Naive thymus-derived CD8-positive, alpha-beta T cell (primary cell): Measurements from ENCODE around the gene RBM19. TPM values are rescaled to one million over a fixed set of nuclear protein-coding genes. Genes with fewer than 3 reads are reported as not detected.
"Not testable (repeated sequence)": the region's sequence is repeated elsewhere in the genome, so short reads cannot be mapped to it uniquely, and the experiment has no call there.

Source experiments
- ATAC-seq, 2 donors: fragments of 150-1000 bp; cut with Tn5 transposase in 1 of 2; sonication (Bioruptor Pico), chemical (Tn5 transposase) in 1 of 2; 1 replicate in 1 of 2; 2 replicates in 1 of 2; pipeline ENCODE4 v1.10.0; 2021; ENCODE audit warnings: mild to moderate bottlenecking in 2 of 2, moderate library complexity in 2 of 2
- POLR2A ChIA-PET: fragments of 350-600 bp; sonication (Branson Sonifier 250); formaldehyde crosslinking; loops from one replicate; lab custom pipeline; 2021; ENCODE audit warnings: antibody characterized with exemption; lab: Charles Lee
- DNase-seq, 10 donors: peaks; one replicate each; pipeline versions ENCODE4 v3.0.0 to v3.0.0-alpha.2; 2020 to 2022
- H3K27ac Mint-ChIP-seq, 10 donors: one replicate each; pipeline ENCODE4 v1.8.0; 2020 to 2022; ENCODE audit warnings: mild to moderate bottlenecking in 10 of 10, mixed read lengths in 10 of 10, moderate library complexity in 4 of 10, inconsistent platforms in 1 of 10
- H3K27me3 Mint-ChIP-seq, 5 donors: one replicate each; pipeline ENCODE4 v1.8.0; 2021 to 2022; ENCODE audit warnings: mixed read lengths in 5 of 5
- H3K36me3 Mint-ChIP-seq, 3 donors: one replicate each; pipeline ENCODE4 v1.8.0; 2020 to 2022; ENCODE audit warnings: mixed read lengths in 3 of 3, mild to moderate bottlenecking in 2 of 3, inconsistent platforms in 1 of 3
- H3K4me1 Mint-ChIP-seq, 4 donors: one replicate each; pipeline ENCODE4 v1.8.0; 2021 to 2022; ENCODE audit warnings: mixed read lengths in 4 of 4
- H3K4me3 Mint-ChIP-seq, 10 donors: one replicate each; pipeline ENCODE4 v1.8.0; 2020 to 2022; ENCODE audit warnings: mild to moderate bottlenecking in 10 of 10, mixed read lengths in 10 of 10, moderate library complexity in 6 of 10, inconsistent platforms in 1 of 10
- H3K9me3 Mint-ChIP-seq, 9 donors: one replicate each; pipeline ENCODE4 v1.8.0; 2020 to 2022; ENCODE audit warnings: mixed read lengths in 9 of 9, mild to moderate bottlenecking in 3 of 9, inconsistent platforms in 1 of 9, moderate library complexity in 1 of 9
- polyA plus RNA-seq, 3 donors: library from polyadenylated mRNA; unstranded; fragments of 300-500 nt; fragmentation: Illumina TruSeq; gene quantifications; one replicate each; pipeline ENCODE4 v1.2.3, GENCODE V29; 2021
- total RNA-seq, 8 experiments: library from RNA in 2 of 8; stranded (reverse) in 2 of 8; gene quantifications; one replicate each; pipeline ENCODE4 v1.2.3 and lab custom pipeline; 2021 to 2026

Gene RBM19
- total and polyA plus RNA-seq, 5 experiments from 2014 or later: 5.4 to 84.6 (median 15.4) TPM

DNA sequence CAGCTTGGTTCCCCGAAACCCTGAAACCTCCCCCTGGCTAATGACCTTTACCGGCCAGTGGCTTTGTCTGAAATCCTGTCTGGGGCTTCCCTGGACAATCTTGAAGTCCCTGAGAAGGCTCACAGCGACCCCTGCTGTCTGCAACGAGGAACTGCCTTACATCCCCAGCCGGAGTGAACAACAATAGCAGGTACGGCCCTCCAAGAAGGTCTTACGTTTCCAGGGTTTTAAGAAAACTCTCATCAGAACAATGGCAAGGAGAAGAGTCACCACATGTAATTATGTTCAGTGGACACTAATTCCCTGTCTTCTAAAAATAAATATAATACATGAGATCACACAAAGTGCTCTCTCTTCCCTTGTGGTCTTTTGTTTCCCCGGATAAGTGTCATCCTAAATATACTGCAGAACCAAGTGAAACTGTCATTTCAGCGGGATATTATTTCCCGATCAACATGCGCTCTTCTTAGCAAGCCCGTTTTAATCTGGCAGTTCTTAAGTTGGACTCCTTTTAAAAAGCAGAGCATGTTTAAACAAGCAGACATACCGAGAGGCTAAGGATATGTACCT, 53.3 kb downstream of the RBM19 start:
- POLR2A ChIA-PET: no interaction called here
- peaks cover 0 to 3% (median 0%) of the 10 kb centered on the region in 4 donors for H3K4me1 Mint-ChIP-seq
- DNase-seq: peak in 7 of 10 donors; percentile 25 to 43 (median 33)
- no peaks in the 10 kb centered on the region for H3K9me3 Mint-ChIP-seq
- peaks cover 0 to 78% (median 26%) of the 10 kb centered on the region in 3 donors for H3K36me3 Mint-ChIP-seq
- no peaks in the 10 kb centered on the region for H3K27me3 Mint-ChIP-seq
- H3K27ac Mint-ChIP-seq: no peak overlapping the region
- ATAC-seq: no peak
- no peak overlapping the region for H3K4me3 Mint-ChIP-seq

- H3K4me1 Mint-ChIP-seq: peaks cover 0 to 3% (median 0%) of the 10 kb centered on the region in 4 donors
These were observed 54.0 kb downstream of the RBM19 start for GRCh38 chr12:113911971-113912759.

DNA sequence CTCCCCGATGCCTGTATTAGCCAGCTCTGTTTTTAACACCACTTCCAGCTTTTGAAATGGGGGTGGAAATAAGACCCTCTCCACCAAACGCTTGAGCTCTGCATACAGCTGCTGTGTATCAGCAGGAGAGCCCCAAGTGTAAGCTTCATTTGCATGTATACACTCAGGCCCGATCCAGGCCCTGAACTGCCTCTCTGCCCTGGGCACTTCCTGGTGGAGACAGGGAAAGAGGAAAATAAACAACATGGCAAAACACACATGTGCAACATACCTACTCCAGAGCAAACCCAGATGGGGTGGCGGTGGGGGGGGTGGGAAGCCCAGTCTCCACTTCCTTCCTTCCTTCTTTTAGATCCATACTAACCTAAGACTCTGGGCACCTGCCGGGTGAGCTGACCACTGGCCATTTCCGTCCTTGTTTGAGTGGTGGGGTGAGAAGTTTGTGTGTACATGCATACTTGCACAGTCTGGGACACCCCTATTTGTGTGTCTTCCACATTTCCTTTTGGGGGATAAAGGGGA, 55.3 kb downstream of the RBM19 start:
- Mint-ChIP-seq H3K4me3 (no peak overlapping the region), H3K36me3 (peaks cover 9 to 79% (median 29%) of the 10 kb centered on the region in 3 donors), H3K9me3 (no peaks in the 10 kb centered on the region), H3K27ac (no peak overlapping the region), H3K27me3 (no peaks in the 10 kb centered on the region), H3K4me1 (peaks cover 0 to 3% (median 0%) of the 10 kb centered on the region in 4 donors)
- POLR2A ChIA-PET: no interaction called here
- ATAC-seq (no peak), DNase-seq (no peak)

More at GRCh38 chr12:113911971-113912759, 54.0 kb downstream of the RBM19 start:
- no peak overlapping the region for H3K4me3 Mint-ChIP-seq
- ATAC-seq (no peak), DNase-seq (no peak)
- H3K9me3 Mint-ChIP-seq: no peaks in the 10 kb centered on the region
- no peaks in the 10 kb centered on the region for H3K27me3 Mint-ChIP-seq
- H3K27ac Mint-ChIP-seq: no peak overlapping the region
- POLR2A ChIA-PET: no interaction called here
- H3K36me3 Mint-ChIP-seq: peaks cover 2 to 79% (median 25%) of the 10 kb centered on the region in 3 donors

GRCh38 chr12:113909776-113910420, 56.2 kb downstream of the RBM19 start:
- ATAC-seq (no peak), DNase-seq (no peak)
- H3K9me3 Mint-ChIP-seq: no peaks in the 10 kb centered on the region
- H3K4me1 Mint-ChIP-seq: peaks cover 0 to 3% (median 0%) of the 10 kb centered on the region in 4 donors
- POLR2A ChIA-PET: no interaction called here
- H3K36me3 Mint-ChIP-seq: peaks cover 9 to 81% (median 34%) of the 10 kb centered on the region in 3 donors
- no peaks in the 10 kb centered on the region for H3K27me3 Mint-ChIP-seq
- H3K4me3 Mint-ChIP-seq: no peak overlapping the region
- peak overlapping the region in 1 of 10 donors; percentile 14 for H3K27ac Mint-ChIP-seq

DNA sequence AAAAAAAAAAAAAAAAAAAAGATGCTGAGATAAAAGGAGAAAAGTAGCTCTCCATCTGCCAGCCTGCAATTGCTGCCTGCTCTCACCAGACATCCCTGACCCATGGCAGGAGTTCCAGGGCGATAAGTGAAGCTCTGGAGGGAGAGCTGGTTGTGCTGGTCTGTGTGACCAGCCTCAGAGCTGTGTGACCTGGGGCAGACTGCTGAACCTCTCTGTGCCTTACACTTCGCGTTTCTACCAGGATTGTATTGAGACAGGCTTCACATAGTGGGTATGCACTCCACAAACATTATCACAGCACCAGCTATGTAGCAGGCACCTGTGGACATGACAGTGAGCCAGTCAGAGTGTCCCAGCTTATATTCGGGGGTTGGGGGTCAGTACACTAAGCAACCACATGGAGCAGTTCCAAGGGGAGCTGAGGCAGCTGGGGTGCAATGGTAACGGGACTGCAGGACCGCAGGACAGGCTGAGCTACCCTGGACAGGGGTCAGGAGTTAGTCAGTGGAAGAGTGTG, 57.5 kb downstream of the RBM19 start:
- POLR2A ChIA-PET: no interaction called here
- peaks cover 0 to 3% (median 0%) of the 10 kb centered on the region in 4 donors for H3K4me1 Mint-ChIP-seq
- H3K27me3 Mint-ChIP-seq: no peaks in the 10 kb centered on the region
- H3K27ac Mint-ChIP-seq: no peak overlapping the region
- no peak overlapping the region for H3K4me3 Mint-ChIP-seq
- peaks cover 9 to 85% (median 37%) of the 10 kb centered on the region in 3 donors for H3K36me3 Mint-ChIP-seq
- DNase-seq (no peak), ATAC-seq (no peak)
- no peaks in the 10 kb centered on the region for H3K9me3 Mint-ChIP-seq

DNA sequence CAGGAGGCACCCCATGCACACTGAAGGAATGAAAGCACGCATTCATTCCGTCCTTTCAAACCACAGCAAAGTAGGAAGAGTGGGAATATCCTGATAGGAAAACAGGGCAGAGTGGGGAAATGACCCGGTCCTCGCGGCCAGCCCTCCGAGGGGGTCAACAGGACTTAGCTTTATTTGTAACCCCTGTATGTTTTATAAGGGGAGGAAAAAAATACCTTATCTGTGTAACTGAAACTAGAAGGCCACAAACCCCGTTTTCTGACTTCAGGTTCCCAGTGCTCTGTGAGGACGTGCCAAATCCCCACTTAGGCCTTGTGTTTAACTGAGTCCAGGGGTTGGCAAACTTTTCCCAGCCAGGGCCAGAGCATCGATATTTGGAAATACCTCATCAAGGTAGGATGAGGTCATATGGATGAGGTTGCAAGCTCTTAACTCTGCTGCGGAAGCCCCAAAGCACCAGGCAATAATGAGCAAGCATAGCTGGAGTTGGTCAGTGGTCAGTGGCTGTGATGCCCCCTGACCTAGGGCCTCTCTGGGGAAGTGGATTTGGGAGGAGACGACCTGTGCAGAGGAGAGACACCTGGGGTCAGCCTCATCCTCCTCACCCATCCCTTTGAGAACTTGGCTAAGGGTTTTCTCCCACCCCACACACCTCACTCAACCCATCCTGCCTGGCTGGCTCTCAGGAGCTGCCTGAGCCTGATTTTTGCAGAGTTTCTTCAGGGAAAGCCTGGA, 58.5 kb downstream of the RBM19 start:
- peaks cover 0 to 3% (median 0%) of the 10 kb centered on the region in 4 donors for H3K4me1 Mint-ChIP-seq
- no peak for DNase-seq
- POLR2A ChIA-PET: no interaction called here
- no peaks in the 10 kb centered on the region for H3K27me3 Mint-ChIP-seq
- no peak overlapping the region for H3K4me3 Mint-ChIP-seq
- H3K9me3 Mint-ChIP-seq: no peaks in the 10 kb centered on the region
- H3K36me3 Mint-ChIP-seq: peaks cover 12 to 87% (median 47%) of the 10 kb centered on the region in 3 donors
- peak overlapping the region in 1 of 10 donors; percentile 45 for H3K27ac Mint-ChIP-seq
- ATAC-seq: no peak

DNA sequence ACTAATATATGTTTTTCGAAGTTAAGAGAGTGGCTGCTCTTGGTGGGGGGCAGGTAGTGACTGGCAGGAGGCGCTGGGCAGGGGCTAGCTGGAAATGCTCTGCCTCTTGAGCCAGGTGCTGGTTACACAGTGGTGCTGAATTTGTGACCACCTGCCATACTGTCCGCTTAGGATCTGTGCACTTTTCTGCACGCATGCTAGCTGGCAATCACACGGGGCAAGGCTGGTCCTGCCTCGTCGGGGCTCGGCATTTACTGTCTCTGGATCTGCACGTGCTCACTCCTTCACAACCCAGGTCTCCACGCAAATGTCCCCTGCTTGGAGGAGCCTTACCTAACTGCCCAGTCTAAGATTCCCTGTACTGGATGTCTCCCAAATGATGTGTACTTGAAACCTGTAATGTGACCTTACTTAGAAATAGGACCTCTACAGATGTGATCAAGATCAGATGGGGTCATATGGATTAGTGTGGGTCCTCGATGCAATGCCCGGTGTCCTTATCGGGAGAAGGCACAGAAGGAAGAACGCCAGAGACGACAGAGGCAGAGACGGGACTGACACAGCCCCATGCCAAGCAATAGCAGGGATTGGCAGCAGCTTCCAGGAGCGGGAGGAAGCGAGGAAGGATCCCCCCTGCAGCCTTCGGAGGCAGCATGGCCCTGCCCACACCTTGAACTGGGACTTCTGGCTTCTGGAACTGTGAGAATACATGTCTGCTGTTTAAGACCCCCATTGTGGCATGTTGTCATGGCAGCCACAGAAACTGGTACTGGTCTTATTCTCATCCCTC, 59.5 kb downstream of the RBM19 start:
- Mint-ChIP-seq H3K27ac (peak overlapping the region in 1 of 10 donors; percentile 45), H3K4me1 (peaks cover 0 to 3% (median 0%) of the 10 kb centered on the region in 4 donors), H3K9me3 (no peaks in the 10 kb centered on the region), H3K4me3 (no peak overlapping the region), H3K27me3 (no peaks in the 10 kb centered on the region), H3K36me3 (peaks cover 12 to 92% (median 48%) of the 10 kb centered on the region in 3 donors)
- no peak for ATAC-seq
- no peak for DNase-seq
- POLR2A ChIA-PET: no interaction called here

DNA sequence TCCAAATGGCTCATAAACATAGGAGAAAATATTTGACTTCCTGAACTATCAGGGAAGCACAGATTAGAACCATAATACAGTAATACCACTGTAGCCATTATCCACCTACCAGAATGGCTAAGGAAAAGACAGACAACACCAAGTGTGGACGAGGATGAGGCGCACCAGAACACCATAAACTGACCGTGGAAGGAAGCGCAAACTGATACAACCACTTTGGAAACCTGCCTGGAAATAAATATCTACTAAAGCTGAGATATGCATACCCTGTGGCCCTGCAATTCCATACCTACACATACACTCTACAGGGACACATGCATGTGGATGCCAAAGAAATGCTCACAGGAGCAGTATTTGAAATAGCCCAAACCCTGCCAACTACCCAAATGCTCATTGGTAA, 60.3 kb downstream of the RBM19 start:
- POLR2A ChIA-PET: no interaction called here
- DNase-seq (no peak), ATAC-seq (no peak)
- Mint-ChIP-seq H3K4me1 (peaks cover 0 to 3% (median 0%) of the 10 kb centered on the region in 4 donors), H3K27me3 (no peaks in the 10 kb centered on the region), H3K27ac (no peak overlapping the region), H3K36me3 (peaks cover 12 to 86% (median 48%) of the 10 kb centered on the region in 3 donors), H3K4me3 (no peak overlapping the region), H3K9me3 (no peaks in the 10 kb centered on the region)

DNA sequence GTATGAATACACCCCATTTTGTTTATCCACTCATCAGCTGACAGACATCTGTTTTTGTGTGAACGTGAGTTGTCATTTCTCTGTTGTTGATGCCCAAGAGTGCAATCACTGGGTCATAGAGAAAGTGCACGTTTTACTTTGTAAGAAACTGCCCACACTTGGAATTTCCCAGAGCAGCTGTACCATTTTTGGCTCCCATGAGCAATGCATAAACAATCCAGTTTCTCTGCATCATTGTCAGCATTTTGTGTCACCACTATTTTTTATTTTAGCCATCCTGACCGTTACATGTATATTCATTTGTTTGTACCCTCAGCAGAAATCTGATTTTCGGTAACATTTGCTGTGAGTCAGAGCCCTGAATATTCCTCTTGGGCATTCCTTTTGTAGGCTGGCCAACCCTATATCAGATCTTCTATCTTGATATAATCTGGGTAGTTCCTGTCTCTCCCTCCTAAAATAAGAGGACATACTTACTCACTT, 62.7 kb downstream of the RBM19 start:
- DNase-seq (no peak), ATAC-seq (no peak)
- Mint-ChIP-seq H3K27ac (no peak overlapping the region), H3K4me3 (no peak overlapping the region), H3K4me1 (peaks cover 0 to 3% (median 0%) of the 10 kb centered on the region in 4 donors), H3K36me3 (peaks cover 12 to 76% (median 40%) of the 10 kb centered on the region in 3 donors), H3K9me3 (no peaks in the 10 kb centered on the region), H3K27me3 (no peaks in the 10 kb centered on the region)
- POLR2A ChIA-PET: no interaction called here

- DNase-seq, H3K4me1 Mint-ChIP-seq, H3K9me3 Mint-ChIP-seq, H3K27me3 Mint-ChIP-seq, ATAC-seq, H3K4me3 Mint-ChIP-seq, POLR2A ChIA-PET, H3K27ac Mint-ChIP-seq: not testable (repeated sequence)
- H3K36me3 Mint-ChIP-seq: peaks cover 4 to 69% (median 33%) of the 10 kb centered on the region in 3 donors
These were observed 64.8 kb downstream of the RBM19 start for GRCh38 chr12:113901319-113901718.

DNA sequence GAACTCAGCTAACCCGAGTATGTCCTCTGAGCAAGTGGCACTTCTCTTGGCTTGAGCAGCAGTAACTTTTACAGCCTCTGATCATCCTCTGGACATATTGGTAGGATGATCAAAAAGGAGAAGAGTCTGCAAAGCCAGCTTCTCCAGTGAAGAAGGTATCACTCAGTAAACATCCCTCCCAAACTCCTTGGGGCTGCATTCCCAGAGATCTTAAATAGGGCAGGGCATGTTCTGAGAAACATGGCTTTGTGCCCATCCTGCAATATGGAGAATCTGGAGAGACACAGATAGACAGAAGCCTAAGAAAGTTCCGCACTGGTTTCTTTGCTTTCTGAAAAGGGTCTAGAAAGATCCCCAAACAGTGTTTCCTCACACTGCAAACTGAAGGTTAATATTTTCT, 65.4 kb downstream of the RBM19 start:
- Mint-ChIP-seq H3K36me3 (peaks cover 4 to 68% (median 26%) of the 10 kb centered on the region in 3 donors), H3K27ac (no peak overlapping the region), H3K4me3 (no peak overlapping the region), H3K4me1 (peaks cover 0 to 7% (median 0%) of the 10 kb centered on the region in 4 donors), H3K9me3 (no peaks in the 10 kb centered on the region), H3K27me3 (no peaks in the 10 kb centered on the region)
- DNase-seq (no peak), ATAC-seq (no peak)
- POLR2A ChIA-PET: no interaction called here
